Activated CD4-positive, CD25-positive, alpha-beta regulatory T cell (primary cell): ENCODE results near the gene TNS2.

ENCODE experiments used
- DNase-seq, 4 experiments: peaks; one replicate each; lab custom pipeline; 2025; lab: John Stamatoyannopoulos, UW

TNS2 gene

GRCh38 chr12:53058674-53059433, 9.0 kb downstream of the TNS2 start:
- no peak for DNase-seq

- no peak for DNase-seq
Measured at GRCh38 chr12:53059434-53060063, 9.7 kb downstream of the TNS2 start.

- DNase-seq, result no peak
Measured at GRCh38 chr12:53060064-53060720, 10.3 kb downstream of the TNS2 start.

GRCh38 chr12:53060721-53061276, 10.9 kb downstream of the TNS2 start:
- DNase-seq, result no peak

GRCh38 chr12:53061404-53062010, 11.6 kb downstream of the TNS2 start:
- no peak for DNase-seq

GRCh38 chr12:53062011-53062961, 12.4 kb downstream of the TNS2 start:
- no peak for DNase-seq

- no peak for DNase-seq
Measured at GRCh38 chr12:53062977-53063707, 13.3 kb downstream of the TNS2 start.

GRCh38 chr12:53063708-53064612, 14.1 kb downstream of the TNS2 start:
- no peak for DNase-seq

- DNase-seq, result no peak
Measured at GRCh38 chr12:53064613-53065436, 15.0 kb downstream of the TNS2 start.

GRCh38 chr12:53065470-53065869, 15.6 kb downstream of the TNS2 start:
- no peak for DNase-seq

- DNase-seq, result peak; percentile 21 to 51 (median 36)
Measured at GRCh38 chr12:53065975-53066931, 16.4 kb downstream of the TNS2 start.

GRCh38 chr12:53067074-53067992, 17.5 kb downstream of the TNS2 start:
- DNase-seq, result no peak

- no peak for DNase-seq
Measured at GRCh38 chr12:53067993-53068770, 18.3 kb downstream of the TNS2 start.

- DNase-seq, result no peak
Measured at GRCh38 chr12:53068811-53069585, 19.1 kb downstream of the TNS2 start.
